GM12878 (cell line): Measurements from ENCODE around the gene SLC30A7. TPM values are rescaled to one million over a fixed set of nuclear protein-coding genes. Genes with fewer than 3 reads are reported as not detected.
A peak's percentile ranks its signal among the peaks of the same experiment; 100 is the strongest.

ENCODE experiments used
- ATAC-seq: fragments of 200-7000 bp; cut with Tn5 transposase; 3 replicates; pipeline ENCODE4 v1.9.1; 2020; ENCODE audit warnings: mild to moderate bottlenecking, moderate library complexity
- BruUV-seq: library from RNA; stranded (reverse); fragments of 400-500 nt; replicated peaks from 2 replicates; lab custom pipeline; 2021; lab: Mats Ljungman, UMichigan
- CTCF ChIA-PET: fragments of 300-600 bp; sonication (Branson Sonifier 250); formaldehyde crosslinking; extraction: SDS; loops from one replicate; lab custom pipeline; 2021; ENCODE audit warnings: inconsistent platforms; lab: Yijun Ruan, JAX
- POLR2A ChIA-PET: fragments of 350-600 bp; formaldehyde crosslinking; extraction: SDS; loops from one replicate; lab custom pipeline; 2021; ENCODE audit warnings: inconsistent platforms; lab: Charles Lee
- RAD21 ChIA-PET: fragments of 300-600 bp; sonication (Branson Sonifier 250); formaldehyde crosslinking; loops from one replicate; lab custom pipeline; 2023; ENCODE audit warnings: antibody characterized with exemption; ENCODE audit not compliant: unreplicated experiment; lab: Charles Lee
- SMC1A ChIA-PET: fragments of 300-600 bp; sonication (Branson Sonifier 250); formaldehyde crosslinking; loops from one replicate; lab custom pipeline; 2023; ENCODE audit not compliant: unreplicated experiment, uncharacterized antibody; lab: Charles Lee
- DNase-seq: peaks from one replicate; pipeline ENCODE4 v3.0.0-alpha.2; 2011; ENCODE audit warnings: low read depth, low spot score
- FAIRE-seq: peaks from 3 replicates; lab custom pipeline; 2011; peaks lifted over from hg19 to GRCh38; lab: Jason Lieb, UNC
- H2AFZ ChIP-seq: 2 replicates; pipeline ENCODE4 v1.6.0; 2011; ENCODE audit warnings: low read depth, low read length, control low read depth; ENCODE audit not compliant: control insufficient read depth
- H3K27ac ChIP-seq: 2 replicates; pipeline ENCODE4 v1.5.1; 2011; ENCODE audit warnings: control low read depth; ENCODE audit not compliant: control insufficient read depth, insufficient read depth
- H3K27me3 ChIP-seq, 2 experiments: replicated peaks in 1 of 2; 2 replicates each; pipeline versions ENCODE4 v1.6.0 to v1.6.1; 2011; ENCODE audit warnings: low read length in 1 of 2; ENCODE audit not compliant: control insufficient read depth in 2 of 2, insufficient read depth in 2 of 2
- H3K36me3 ChIP-seq, 2 experiments: 2 replicates each; pipeline ENCODE4 v1.5.1; 2011; ENCODE audit warnings: low read length in 1 of 2; ENCODE audit not compliant: control insufficient read depth in 2 of 2, insufficient read depth in 2 of 2
- H3K4me1 ChIP-seq: 2 replicates; pipeline ENCODE4 v1.6.1; 2011; ENCODE audit warnings: mild to moderate bottlenecking, low read length, moderate library complexity, mixed read lengths; ENCODE audit not compliant: control insufficient read depth, insufficient read depth
- H3K4me2 ChIP-seq: 2 replicates; pipeline ENCODE4 v1.6.0; 2011; ENCODE audit warnings: control low read depth; ENCODE audit not compliant: control insufficient read depth, insufficient read depth
- H3K4me3 ChIP-seq: fragments of 200-600 bp; sonication (generic); 2 replicates; pipeline ENCODE4 v1.5.1; 2016
- H3K79me2 ChIP-seq: 2 replicates; pipeline ENCODE4 v1.6.0; 2011; ENCODE audit warnings: low read length; ENCODE audit not compliant: control insufficient read depth, insufficient read depth
- H3K9ac ChIP-seq: 2 replicates; pipeline ENCODE4 v1.8.0; 2011; ENCODE audit warnings: low read length, control low read depth, mixed read lengths; ENCODE audit not compliant: control insufficient read depth, insufficient read depth
- H3K9me3 ChIP-seq: replicated peaks from 3 replicates; pipeline ENCODE4 v1.5.1; 2011; ENCODE audit warnings: mild to moderate bottlenecking, low read length; ENCODE audit not compliant: control insufficient read depth, insufficient read depth
- H4K20me1 ChIP-seq: 2 replicates; pipeline ENCODE4 v1.6.0; 2011; ENCODE audit not compliant: control insufficient read depth, insufficient read depth
- BCL11A ChIP-seq: IDR thresholded peaks from 2 replicates; pipeline ENCODE4 v1.6.1; 2011; ENCODE audit warnings: low read depth, low read length
- CREM ChIP-seq: IDR thresholded peaks from 2 replicates; pipeline ENCODE4 v1.6.1; 2014; ENCODE audit warnings: antibody characterized with exemption, low read depth
- MEF2B ChIP-seq: fragments of 450-650 bp; IDR thresholded peaks from 2 replicates; pipeline ENCODE4 v1.6.1; 2018; ENCODE audit warnings: mild to moderate bottlenecking, moderate library complexity; ENCODE audit not compliant: partially characterized antibody, poor library complexity, severe bottlenecking
- NFIC ChIP-seq: IDR thresholded peaks from 2 replicates; pipeline ENCODE4 v1.6.1; 2012; ENCODE audit warnings: low read depth, mild to moderate bottlenecking, inconsistent platforms, low read length, moderate library complexity
- NFXL1 ChIP-seq: fragments of 450-650 bp; IDR thresholded peaks from 2 replicates; pipeline ENCODE4 v1.6.1; 2017; ENCODE audit warnings: antibody characterized with exemption, mild to moderate bottlenecking, borderline replicate concordance
- NFYB ChIP-seq: IDR thresholded peaks from 2 replicates; pipeline ENCODE4 v1.6.1; 2011; ENCODE audit warnings: low read depth, mild to moderate bottlenecking, low read length, improper control_type of control experiment, moderate library complexity; ENCODE audit not compliant: insufficient read depth
- PAX8 ChIP-seq: fragments of 450-650 bp; IDR thresholded peaks from 2 replicates; pipeline ENCODE4 v1.6.1; 2017; ENCODE audit warnings: mild to moderate bottlenecking, moderate library complexity
- POLR2AphosphoS5 ChIP-seq: IDR thresholded peaks from 2 replicates; pipeline ENCODE4 v1.6.1; 2011; ENCODE audit warnings: mild to moderate bottlenecking, low read length, inconsistent platforms
- POU2F2 ChIP-seq: IDR thresholded peaks from 3 replicates; pipeline ENCODE4 v1.6.1; 2011; ENCODE audit warnings: low read depth, mild to moderate bottlenecking, low read length, borderline replicate concordance
- SP1 ChIP-seq: IDR thresholded peaks from one replicate; pipeline ENCODE4 v1.6.1; 2011; ENCODE audit warnings: low read depth, low read length
- WGBS: methylation state at CpG from one replicate; pipeline ENCODE4 v1.1.6; 2016; ENCODE audit warnings: low lambda C conversion rate; ENCODE audit not compliant: insufficient replicate concordance, insufficient coverage; ENCODE audit errors: missing lambda C conversion rate; 5-methylcytosine and 5-hydroxymethylcytosine counted together
- in situ Hi-C: fragments of 300-500 bp; cut with MboI; formaldehyde crosslinking; loops from 9 replicates; pipeline ENCODE4 v1.14.3; 2018; ENCODE audit warnings: mixed read lengths
- intact Hi-C: fragments of 100-400 bp; cut with micrococcal nuclease; formaldehyde crosslinking; loops from one replicate; pipeline ENCODE4 v1.14.2; 2022; ENCODE audit not compliant: unreplicated experiment
- polyA plus RNA-seq, 11 experiments: library from polyadenylated mRNA; depleted of rRNA in 4 of 11; unstranded in 6 of 11; stranded (reverse) in 5 of 11; fragments of >200 nt; fragmentation: Nextera tagmentation in 4 of 11; fragmentation: Illumina TruSeq in 1 of 11; extraction: Ambion mirVana in 4 of 11; extraction: Trizol in 1 of 11; gene quantifications; 1 replicate in 1 of 11; 2 replicates in 10 of 11; pipeline versions ENCODE4 v1.2.1 to v1.2.3, GENCODE V29; 2011 to 2016; ENCODE audit warnings: inconsistent platforms in 2 of 11, missing spikeins in 2 of 11, low read depth in 1 of 11
- total RNA-seq, 4 experiments: library from RNA; depleted of rRNA in 3 of 4; stranded (reverse); fragments of >200 nt in 3 of 4; fragmentation: Illumina TruSeq in 1 of 4; extraction: Trizol in 1 of 4; gene quantifications; 2 replicates each; pipeline versions ENCODE4 v1.2.1 to v1.2.3, GENCODE V29; 2013 to 2021
- TF ChIP-seq, protein P1 (sequence below), 3 experiments: IDR thresholded peaks in 2 of 3; conservative IDR thresholded peaks in 1 of 3; 2 replicates each; pipeline ENCODE4 v1.5.1; 2011; ENCODE audit warnings: low read depth in 3 of 3, low read length in 3 of 3, mild to moderate bottlenecking in 3 of 3, control low read depth in 2 of 3, moderate library complexity in 2 of 3, inconsistent platforms in 1 of 3, mixed read lengths in 1 of 3; ENCODE audit not compliant: control insufficient read depth in 2 of 3, insufficient read depth in 1 of 3; ENCODE audit errors: extremely low read depth in 1 of 3

The SLC30A7 gene
- total and polyA plus RNA-seq, 10 of the 15 experiments (the other 5 are each of a cell fraction or from before 2014, with no cell fraction given) = 4.4 to 23.3 (median 16.9) TPM

DNA sequence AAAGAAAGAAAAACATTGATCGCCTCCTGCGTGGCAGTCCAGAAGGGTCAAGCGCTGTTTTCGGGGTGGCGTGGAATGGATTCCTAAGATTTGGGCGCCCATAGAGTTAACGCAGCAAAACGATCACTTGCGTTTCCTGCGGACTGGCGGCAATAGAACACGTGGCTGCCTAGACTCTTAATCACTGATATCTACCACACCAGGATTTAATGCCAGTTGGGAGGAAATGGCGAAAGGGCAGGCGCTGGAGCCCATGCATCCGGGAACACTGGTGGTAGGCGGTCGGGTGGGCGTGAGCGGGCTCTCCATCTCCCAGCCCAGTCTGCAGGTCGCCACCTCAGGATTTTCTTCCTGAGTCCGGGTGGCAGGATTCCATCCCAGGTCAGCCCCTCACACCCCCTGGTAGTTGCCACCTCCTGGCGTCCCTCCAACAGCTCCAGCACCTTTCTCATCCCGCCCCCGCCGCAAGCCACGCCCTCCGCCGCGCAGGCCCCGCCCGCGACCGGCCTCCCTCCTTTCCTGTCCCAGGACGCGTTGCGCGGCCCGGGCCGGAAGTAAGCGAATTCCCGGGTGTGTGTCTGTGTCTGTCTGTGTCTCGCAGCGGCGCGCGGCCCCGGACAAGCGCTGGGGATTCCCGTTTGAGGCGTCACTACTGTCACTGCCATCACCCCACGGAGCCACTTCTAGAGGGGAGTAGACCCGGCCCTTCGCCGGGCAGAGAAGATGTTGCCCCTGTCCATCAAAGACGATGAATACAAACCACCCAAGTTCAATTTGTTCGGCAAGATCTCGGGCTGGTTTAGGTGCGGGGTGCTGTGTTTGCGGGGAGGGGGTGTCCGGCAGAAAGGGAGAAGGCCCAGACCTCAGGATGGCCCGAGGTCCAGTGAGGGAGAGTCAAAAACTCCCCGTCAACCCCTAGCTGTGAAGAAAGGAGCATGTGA is at the start of gene SLC30A7 (continued):
- TF ChIP-seq, protein P1, sequence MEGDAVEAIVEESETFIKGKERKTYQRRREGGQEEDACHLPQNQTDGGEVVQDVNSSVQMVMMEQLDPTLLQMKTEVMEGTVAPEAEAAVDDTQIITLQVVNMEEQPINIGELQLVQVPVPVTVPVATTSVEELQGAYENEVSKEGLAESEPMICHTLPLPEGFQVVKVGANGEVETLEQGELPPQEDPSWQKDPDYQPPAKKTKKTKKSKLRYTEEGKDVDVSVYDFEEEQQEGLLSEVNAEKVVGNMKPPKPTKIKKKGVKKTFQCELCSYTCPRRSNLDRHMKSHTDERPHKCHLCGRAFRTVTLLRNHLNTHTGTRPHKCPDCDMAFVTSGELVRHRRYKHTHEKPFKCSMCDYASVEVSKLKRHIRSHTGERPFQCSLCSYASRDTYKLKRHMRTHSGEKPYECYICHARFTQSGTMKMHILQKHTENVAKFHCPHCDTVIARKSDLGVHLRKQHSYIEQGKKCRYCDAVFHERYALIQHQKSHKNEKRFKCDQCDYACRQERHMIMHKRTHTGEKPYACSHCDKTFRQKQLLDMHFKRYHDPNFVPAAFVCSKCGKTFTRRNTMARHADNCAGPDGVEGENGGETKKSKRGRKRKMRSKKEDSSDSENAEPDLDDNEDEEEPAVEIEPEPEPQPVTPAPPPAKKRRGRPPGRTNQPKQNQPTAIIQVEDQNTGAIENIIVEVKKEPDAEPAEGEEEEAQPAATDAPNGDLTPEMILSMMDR (IDR thresholded peaks at IDR 0.05 in 2 of 3, conservative IDR thresholded peaks at IDR 0.05 in 1 of 3; ENCODE audit: control insufficient read depth in 2 of 3, extremely low read depth in 1 of 3, insufficient read depth in 1 of 3, low read depth in 3 of 3, low read length in 3 of 3) = no peak
- TF ChIP-seq NFXL1 = no peak
- TF ChIP-seq BCL11A = 0 out of 2 replicates have a peak, but pooled peaks have one; percentile 17
- TF ChIP-seq NFIC = no peak
- TF ChIP-seq POLR2AphosphoS5 = no peak
- TF ChIP-seq SP1 = peak; percentile 13
- 0 out of 2 replicates have a peak, but pooled peaks have one; percentile 13 for TF ChIP-seq CREM
- TF ChIP-seq PAX8 = no peak

GRCh38 chr1:100847361-100848082 is 48.4 kb upstream of the SLC30A7 start:
- FAIRE-seq = peak; percentile 69
- no peak for ATAC-seq
- H3K36me3 ChIP-seq = no peaks in the 10 kb centered on the region
- 0 out of 2 replicates have a peak overlapping the region, but pooled peaks have one; percentile 9 for H3K4me2 ChIP-seq
- TF ChIP-seq NFYB = no peak
- no peak for TF ChIP-seq POU2F2
- TF ChIP-seq MEF2B = no peak
- no peak for DNase-seq
- H3K9ac ChIP-seq = no peak overlapping the region
- peak overlapping the region; percentile 29; the same call in 1 of the 2 replicates for H2AFZ ChIP-seq
- CTCF ChIA-PET = interaction anchor here (1.5 to 2.1 kb wide), 3 partner anchors 11 to 21 kb away, joined by 5 to 7 read pairs (median 6); no protein-coding TSS in a partner anchor
- H3K4me1 ChIP-seq = no peaks in the 10 kb centered on the region
- POLR2A ChIA-PET = no interaction called here
- H3K79me2 ChIP-seq = no peaks in the 10 kb centered on the region
- H4K20me1 ChIP-seq = no peaks in the 10 kb centered on the region
- intact Hi-C loops (no loop called here), in situ Hi-C loops (no loop called here)
- SMC1A ChIA-PET = interaction anchor here (1.2 kb wide), 1 partner anchor 21 kb away, joined by 3 read pairs; no protein-coding TSS in a partner anchor
- H3K27ac ChIP-seq = no peak overlapping the region
- RAD21 ChIA-PET = interaction anchor here (1.2 kb wide), 1 partner anchor 20 kb away, joined by 3 read pairs; no protein-coding TSS in a partner anchor
- no peak overlapping the region for H3K4me3 ChIP-seq
- H3K9me3 ChIP-seq = no peaks in the 10 kb centered on the region
- WGBS = 0% methylated on average over 2 of the region's 2 CpGs
- no TSS peak for BruUV-seq
- no peaks in the 10 kb centered on the region for H3K27me3 ChIP-seq
